Cerebellar nuclear complex (tissue), 1 donor: ENCODE data around the gene CABYR.

Source experiments
- DNase-seq, 2 experiments: peaks; one replicate each; lab custom pipeline; 2025; lab: John Stamatoyannopoulos, UW

Gene CABYR

DNA sequence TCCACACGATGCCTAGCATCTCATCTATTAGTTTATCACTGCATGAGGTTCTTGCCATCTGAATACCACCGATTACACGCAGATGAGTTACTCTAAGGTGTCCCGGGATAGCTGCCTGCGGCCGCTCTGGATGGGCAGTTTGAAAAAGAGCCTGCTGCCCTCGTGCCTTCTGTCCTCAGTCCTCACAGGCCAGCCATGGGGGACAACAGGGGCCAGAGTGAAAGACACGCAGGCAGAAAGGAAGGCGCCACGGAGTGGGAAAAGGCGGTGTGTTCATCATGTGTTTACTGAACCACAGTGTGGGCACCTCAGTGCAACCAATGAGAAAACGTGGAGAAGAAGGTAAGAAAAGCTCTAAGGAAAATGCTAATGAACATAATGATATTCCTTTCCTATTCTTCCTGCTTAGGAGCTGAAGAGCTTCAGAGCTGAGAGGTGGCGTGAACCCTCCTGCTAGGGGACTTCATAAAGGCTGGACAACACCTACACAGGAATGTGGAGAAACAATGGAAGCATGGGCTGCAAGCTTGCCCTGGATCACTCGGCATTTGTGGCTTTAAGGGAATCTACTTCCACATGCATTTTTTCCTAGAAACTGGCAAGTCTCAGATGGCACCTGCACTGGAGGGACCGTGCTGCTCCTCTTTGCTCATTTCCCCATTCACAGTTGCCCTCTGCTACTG, 50.9 kb downstream of the CABYR start:
- no peak for DNase-seq

DNA sequence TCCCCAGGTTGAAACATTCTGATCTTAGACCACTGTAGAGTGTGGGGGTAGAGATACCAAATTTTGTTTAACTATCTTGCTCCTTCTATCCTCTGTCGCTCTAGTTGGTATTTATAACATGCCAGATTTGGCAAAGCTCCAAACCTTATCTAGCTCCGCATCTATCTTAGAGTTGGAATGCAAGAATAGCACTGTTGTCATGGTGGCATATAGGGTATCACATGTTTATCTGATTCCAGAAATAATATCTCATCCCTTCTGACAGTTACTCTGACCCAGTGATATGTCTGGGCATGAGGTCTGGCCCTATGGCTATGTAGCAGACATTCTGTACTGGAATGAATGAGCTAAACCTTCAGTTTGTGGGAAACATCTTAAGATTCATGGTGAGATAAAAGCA, 51.7 kb downstream of the CABYR start:
- DNase-seq = no peak

DNA sequence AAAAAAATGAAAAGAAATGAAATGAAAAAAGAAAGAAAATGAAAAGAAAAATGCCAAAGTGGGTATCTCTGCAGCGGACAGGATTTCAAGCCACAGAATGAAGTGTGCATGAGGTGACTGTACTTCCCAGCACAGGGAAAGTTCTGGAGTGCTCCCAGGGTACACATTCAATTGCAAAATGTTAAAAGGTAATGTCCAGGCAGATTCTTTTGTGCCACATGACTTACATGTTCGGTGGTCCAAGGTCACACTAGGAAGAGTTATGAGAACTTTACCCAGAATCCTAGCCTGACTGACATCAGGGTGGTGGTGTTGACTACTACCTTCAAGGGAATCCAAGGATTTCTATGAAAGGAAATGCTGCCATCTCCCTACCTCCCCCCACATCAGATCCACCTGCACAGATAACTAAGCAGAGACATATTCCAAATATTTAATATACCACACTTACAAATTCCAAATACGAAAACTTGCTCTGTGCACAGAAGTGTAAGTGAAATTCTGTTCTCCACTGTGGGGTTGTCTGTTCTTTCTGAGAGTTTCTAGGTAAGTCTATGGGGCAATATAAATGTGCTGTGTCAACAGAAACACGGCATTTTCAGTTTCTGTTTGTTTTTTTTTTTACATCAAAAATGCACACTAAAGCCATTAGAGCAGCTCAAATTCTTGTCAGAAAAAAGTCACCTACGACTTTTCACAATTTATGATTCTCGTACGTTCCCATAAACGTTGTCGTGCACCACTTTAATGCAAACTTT, 56.6 kb downstream of the CABYR start:
- DNase-seq = no peak

DNA sequence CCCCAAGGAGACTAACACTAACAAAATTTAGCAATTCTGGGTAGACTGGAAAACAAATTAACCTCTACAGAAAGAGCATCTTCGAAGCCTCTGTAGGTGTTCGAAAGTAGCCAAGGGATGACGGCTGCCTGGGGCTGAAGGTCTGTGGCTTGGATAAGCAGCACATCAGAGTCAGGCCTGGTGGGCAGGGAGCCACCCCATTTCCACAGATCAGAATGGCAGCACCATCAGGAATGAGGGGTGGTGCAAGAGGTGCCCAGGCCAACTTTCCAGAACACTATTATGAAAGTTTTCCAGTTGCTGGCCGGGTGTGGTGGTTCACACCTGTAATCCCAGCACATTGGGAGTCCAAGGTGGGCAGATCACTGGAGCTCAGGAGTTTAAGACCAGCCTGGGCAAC, 57.9 kb downstream of the CABYR start:
- no peak for DNase-seq

DNA sequence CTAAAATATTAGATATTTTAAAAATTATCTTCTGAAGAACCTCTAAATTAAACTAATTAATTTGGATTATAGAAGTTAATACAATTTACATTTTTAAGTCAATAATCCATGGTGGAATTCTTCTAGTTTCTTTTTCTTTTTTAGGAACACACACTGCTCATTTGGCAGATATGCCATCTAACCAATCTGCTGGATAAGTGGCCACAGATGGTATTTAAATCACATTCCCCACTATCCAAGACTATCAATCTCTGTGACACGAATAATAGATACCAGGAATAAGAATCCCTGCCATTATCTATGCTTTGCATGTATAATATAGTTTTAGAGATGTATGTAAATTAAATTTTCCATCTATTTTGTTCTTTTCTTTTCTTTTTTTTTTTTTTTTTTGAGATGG, 58.5 kb downstream of the CABYR start:
- no peak for DNase-seq

DNA sequence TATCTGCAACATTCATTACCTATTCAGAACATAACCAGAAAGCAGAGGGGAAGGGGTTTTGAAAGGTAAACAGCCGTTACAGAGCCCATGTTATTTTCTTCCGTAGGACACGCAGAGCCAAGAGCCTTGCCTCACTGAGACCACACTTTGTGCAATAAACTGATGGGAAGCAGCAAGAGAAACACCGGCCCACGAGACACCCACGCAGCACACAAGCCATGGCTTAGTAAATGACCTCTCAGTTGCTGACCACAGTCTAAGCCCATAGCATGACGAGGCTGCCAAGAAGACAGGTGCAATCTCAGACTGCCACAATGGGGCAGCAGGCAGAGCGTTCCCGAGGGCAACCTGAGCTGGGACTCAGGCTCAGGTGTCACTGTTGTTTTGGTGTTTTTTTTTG, 59.6 kb downstream of the CABYR start:
- DNase-seq = no peak

DNA sequence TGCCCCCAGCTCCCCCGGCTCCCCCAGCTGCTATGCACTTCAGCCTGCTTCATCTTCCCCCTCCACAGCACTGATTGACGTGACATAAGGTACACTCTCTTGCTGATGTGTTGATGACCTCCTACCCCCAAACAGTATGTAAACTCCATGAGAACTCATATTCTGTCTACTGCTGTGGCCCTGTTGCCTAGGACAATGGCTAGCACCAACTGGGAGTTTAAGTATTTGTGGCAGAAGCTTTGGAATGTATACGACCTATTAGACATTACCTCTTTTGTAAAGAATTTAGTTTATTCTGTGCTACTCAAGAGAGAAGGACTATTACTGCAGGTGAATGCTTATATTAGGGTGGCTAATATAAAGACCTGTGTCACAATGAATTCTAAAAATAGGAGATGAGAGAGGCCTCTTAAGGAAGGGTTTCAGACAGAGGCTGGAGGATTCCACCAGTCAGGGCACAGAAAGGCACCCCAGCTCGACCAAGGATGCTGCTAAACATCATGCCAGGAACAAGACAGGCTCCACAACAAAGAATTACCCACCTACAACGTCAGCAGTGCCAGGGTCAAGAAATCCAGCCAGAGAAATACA, 60.6 kb downstream of the CABYR start:
- no peak for DNase-seq

DNA sequence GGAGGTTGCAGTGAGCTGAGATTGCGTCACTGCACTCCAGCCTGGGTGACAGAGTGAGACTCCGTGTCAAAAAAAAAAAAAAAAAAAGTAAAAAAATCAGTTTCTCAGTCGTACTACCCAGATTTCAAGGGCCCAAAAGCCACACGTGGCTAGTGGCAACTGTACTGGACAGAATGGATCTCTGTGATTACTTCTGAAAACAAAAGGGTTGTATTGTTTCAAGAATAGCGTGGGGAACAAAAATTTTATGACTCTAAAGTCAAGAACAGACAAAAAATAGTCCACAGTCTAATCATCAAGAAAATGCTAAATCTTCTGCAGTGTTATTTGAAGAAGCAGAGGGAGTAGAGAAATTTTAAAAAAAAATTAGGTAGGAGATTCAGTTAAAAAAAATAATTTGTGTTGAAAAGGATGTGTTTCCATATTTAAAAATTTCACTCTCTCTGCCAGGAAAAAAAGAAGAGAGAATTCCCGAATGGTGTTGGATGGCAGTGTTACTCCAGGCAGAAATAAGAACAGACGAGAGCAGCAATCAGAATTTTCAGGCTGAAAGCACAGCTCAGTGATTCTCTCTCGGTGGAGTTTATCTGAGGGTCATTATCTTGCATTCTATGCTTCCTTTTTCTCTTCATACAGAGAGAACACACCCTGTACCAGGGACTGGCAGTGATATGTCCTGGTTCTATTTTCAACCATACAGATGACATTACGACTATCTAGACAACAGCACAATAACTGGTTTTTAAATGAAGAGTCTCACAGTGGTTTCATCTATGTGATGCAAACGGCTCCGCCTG, 61.8 kb downstream of the CABYR start:
- no peak for DNase-seq

DNA sequence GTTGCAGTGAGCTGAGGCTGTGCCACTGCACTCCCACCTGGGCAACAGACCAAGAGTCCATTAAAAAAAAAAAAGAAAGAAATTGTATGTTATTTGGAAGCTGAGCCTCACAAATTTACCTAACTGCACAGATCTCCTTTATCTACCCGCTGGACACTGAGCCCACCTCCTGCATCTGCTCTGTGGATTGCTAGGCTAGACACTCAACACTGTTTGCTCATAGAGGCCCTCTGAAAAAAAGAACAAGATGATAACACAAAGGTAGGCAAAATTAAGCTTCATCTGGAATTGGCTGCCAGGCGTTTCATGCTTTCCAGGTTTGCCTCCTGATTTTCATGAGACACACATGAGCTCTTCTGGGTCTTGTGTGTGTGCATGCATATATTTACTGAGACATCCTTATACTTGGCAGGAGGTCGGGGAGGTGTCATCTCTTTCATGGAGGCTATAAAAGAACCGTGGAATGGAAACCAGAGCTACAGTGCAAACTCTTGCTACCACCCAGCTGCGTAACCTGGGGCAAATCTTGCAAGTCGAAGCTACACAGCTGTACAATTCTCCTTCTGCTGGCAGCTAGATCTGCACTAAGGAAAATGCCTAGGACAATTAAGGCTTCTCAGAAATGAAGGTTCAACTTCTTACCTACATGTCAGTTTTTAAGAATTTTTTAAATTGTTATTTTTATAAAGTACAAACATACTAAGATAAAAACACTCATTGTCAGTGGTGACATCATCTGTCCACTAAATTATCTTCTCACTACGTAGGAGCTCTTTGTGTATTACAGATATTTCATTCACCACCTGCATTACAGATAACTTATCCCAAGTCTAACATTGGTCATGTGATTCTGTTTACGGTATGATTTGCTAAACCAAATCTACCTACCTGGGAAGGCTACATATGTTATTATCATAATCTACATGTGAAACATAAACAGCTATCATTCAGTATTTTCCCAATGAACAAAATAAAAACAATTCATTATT, 63.1 kb downstream of the CABYR start:
- DNase-seq = no peak

DNA sequence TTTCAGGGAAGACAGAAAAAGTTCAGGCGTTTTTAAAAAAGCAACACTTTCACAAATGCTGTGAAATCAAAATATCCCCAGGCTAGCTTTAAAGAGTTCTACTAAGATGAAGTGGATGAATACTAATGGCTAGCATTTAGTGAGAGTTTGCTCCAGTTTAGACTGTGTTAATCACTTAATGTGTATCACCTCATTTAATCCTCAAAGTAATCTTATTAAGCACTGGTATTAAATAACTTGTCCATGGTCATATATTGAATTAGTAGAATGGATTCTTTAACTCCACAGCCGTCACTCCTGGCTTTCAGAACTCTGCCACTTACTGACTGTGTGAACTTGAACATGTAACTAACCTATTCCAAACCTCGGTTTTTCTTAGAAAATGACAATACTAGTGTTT, 66.0 kb downstream of the CABYR start:
- DNase-seq = no peak

DNA sequence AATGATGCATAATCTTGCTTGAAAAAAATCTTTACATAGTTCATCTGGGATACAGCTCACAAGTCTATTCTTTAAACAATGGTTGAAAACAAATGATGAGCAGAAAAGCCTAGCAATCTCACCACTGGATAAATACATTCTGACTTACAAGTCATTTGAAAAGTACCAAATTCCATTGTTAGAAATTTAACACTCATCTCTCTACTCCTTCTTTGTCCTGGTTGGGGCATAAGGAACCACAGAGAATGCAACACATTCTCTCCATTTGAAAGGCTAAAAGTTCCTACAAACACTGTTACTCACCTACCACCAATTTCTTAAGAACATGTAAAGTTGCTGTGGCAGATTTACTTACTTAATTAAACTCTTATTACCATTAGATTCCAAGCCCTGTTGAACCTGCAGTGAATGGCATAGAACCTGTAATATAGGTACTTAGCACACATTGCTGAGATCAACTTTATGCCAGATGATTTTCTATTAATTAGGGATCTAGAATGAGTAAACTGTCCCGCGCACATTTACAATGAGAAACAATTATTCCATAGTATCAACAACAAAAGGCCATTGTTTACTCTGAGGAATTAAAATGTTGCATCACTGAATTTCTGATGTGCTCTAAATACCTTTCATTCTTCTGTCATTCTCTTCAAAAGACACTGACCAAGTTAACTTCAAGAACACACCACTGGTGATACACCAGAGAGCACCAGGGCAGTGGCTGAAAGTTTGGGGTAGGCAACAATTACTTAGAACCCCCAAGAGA, 69.6 kb downstream of the CABYR start:
- DNase-seq = no peak

DNA sequence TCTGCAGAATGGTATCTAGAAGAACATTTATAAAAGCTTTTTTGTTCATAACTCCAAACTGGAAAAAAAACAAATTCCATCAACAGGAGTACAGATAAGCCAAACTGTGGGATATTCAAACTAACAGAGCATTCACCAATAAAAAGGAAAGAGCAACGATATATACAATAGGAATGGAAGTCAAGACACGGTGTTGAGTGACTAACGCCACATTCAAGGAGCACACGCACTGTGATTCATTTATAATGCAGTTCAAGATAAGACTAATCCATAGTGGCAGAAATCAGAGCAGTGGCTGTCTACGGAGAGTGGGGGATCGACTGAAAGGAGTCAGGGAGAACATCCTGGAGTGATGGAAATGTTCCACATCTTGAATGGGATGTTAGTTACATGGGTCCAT, 70.7 kb downstream of the CABYR start:
- DNase-seq = no peak
